NT2/D1 (cell line): Measurements from ENCODE around the gene TEDC1.

Source experiments
- DNase-seq: peaks from one replicate; pipeline ENCODE4 v3.0.0-alpha.2; 2011; ENCODE audit warnings: low read depth, low spot score
- H3K27me3 ChIP-seq: 2 replicates; pipeline ENCODE4 v1.6.0; 2011; ENCODE audit warnings: mild to moderate bottlenecking; ENCODE audit not compliant: insufficient read length, insufficient read depth
- H3K36me3 ChIP-seq: 2 replicates; pipeline ENCODE4 v1.6.1; 2011; ENCODE audit warnings: mild to moderate bottlenecking, low read length, mixed read lengths; ENCODE audit not compliant: insufficient read depth, insufficient read length
- H3K4me1 ChIP-seq: 2 replicates; pipeline ENCODE4 v1.5.1; 2011; ENCODE audit not compliant: insufficient read depth, insufficient read length
- H3K4me3 ChIP-seq: 2 replicates; pipeline ENCODE4 v1.5.1; 2011; ENCODE audit warnings: low read depth; ENCODE audit not compliant: insufficient read length
- H3K9ac ChIP-seq: 2 replicates; pipeline ENCODE4 v1.6.0; 2011; ENCODE audit warnings: low read depth; ENCODE audit not compliant: insufficient read length
- H3K9me3 ChIP-seq: 2 replicates; pipeline ENCODE4 v1.5.1; 2011; ENCODE audit warnings: mild to moderate bottlenecking, low read length; ENCODE audit not compliant: insufficient read depth
- SUZ12 ChIP-seq: IDR thresholded peaks from 2 replicates; pipeline ENCODE4 v1.6.1; 2011; ENCODE audit not compliant: insufficient read length, insufficient read depth; ENCODE audit errors: extremely low read depth
- YY1 ChIP-seq: IDR thresholded peaks from 2 replicates; pipeline ENCODE4 v1.6.1; 2011; ENCODE audit not compliant: insufficient read length, insufficient read depth
- ZNF274 ChIP-seq: IDR thresholded peaks from 2 replicates; pipeline ENCODE4 v1.6.1; 2011; ENCODE audit warnings: mild to moderate bottlenecking, low read depth, low read length

Gene TEDC1, protein sequence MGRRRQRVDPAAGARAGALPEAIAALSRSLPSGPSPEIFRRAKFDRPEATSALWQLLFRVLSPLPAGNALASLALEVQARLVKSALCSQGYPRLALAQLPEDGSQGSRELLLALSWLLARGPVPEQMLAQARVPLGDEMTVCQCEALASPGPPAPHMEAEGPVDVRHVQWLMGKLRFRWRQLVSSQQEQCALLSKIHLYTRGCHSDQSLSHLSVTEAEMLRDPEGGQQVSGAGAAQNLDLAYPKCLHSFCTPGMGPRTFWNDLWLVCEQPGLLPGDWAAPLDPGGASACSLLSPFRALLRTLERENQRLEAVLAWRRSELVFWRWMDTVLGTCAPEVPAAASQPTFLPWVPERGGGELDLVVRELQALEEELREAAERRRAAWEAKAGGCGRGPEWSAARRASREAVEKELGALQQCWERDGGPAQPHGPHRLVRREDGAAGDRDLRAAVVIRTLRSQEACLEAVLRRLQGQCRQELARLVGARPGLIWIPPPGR

DNA sequence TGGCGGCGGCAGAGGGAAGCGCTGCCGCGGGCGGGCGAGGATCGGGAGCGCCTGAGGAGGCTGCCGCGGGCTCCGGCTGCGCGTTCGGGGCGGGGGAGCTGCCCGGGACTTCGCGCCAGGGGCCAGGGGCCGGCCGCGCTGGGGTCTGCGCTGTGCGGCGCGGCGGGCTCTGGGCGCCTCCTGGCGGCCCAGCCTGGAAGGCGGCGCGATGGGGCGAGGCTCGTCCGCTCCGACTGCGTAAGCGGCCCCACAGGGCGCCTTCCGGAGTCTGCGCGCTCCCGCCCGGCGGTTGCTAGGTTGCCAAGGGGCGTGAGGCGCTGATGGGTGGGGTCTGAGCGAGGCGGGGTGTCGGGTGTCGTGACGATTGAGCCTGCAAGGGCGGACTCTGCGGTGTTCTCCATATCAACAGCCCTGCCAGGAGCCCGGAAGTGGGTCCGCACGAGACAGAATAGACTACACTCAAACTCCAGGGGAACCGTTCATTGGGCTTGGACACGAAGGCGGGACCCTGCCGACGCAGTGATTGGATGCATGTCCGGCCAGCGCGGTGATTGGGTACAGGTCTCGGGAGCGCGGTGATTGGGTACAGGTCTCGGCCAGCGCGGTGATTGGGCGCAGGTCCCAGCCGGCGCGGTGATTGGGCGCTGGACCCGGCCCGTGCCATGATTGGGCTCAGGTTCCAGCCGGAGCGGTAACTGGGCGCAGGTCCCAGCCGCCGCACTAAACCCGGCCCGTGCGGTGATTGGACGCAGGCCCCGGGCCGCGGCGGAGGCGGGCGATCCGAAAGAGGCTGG, at the start of gene TEDC1:
TSS of gene TEDC1 (plus strand) at position 675 of the 794 bp plus-strand sequence. CDS start 130 bp downstream, outside the sequence.
- DNase-seq: peak; percentile 97
- Histone ChIP-seq H3K9ac (peak within 1 kb of the TSS; percentile 92), H3K4me3 (peak within 1 kb of the TSS; percentile 86), H3K4me1 (peaks cover 26% of the 10 kb centered on the region), H3K9me3 (no peaks in the 10 kb centered on the region), H3K36me3 (peaks cover 38% of the 10 kb centered on the region), H3K27me3 (peaks cover 9% of the 10 kb centered on the region)
- TF ChIP-seq SUZ12: no peak
- TF ChIP-seq YY1: no peak
- no peak for TF ChIP-seq ZNF274

DNA sequence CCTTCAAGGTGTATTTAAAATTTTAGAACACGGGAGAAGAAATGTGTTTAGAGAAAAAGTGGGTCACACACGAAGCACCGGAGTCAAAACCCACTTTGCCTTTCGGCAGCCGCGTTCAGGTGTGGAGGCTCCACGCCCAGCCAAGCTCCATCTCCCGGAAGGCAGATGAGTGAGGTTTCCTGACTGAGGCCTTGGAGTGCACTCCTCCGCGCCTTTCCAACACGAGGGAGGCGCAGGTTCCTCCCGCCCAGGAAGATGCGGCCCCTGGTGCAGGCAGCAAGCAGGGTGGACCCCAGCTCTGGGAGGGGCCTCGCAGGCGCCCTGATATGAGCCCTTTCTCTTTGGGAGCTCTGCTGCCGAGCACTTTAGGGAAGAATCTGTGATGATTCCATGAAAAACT, 48.9 kb upstream of the TEDC1 start:
- Histone ChIP-seq H3K9me3 (no peaks in the 10 kb centered on the region), H3K4me3 (no peak overlapping the region), H3K4me1 (peaks cover 3% of the 10 kb centered on the region), H3K27me3 (no peaks in the 10 kb centered on the region), H3K9ac (no peak overlapping the region), H3K36me3 (peaks cover 76% of the 10 kb centered on the region)
- TF ChIP-seq SUZ12: no peak
- no peak for TF ChIP-seq ZNF274
- TF ChIP-seq YY1: no peak
- no peak for DNase-seq

DNA sequence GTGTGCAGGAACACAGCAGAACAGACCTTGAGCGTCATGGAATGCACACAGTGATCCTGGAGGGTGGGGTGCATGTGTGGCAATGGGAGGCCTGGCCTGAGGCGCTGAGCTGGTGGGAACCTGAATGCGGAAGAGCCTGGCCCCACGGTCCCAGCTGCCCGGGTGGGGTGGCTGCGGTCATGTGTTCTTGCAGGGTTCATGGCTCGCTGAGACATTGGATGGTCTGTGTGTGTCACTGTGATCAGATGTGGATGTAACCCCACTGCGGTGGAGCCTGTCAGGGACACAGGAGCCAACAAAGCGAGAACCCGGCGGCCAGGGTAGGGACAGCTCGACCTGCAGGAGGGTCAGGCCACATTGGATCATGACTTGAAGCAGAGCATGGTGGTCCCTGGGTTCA, 48.2 kb upstream of the TEDC1 start:
- no peak for TF ChIP-seq ZNF274
- no peak for TF ChIP-seq YY1
- no peak for TF ChIP-seq SUZ12
- peaks cover 71% of the 10 kb centered on the region for H3K36me3 ChIP-seq
- no peak overlapping the region for H3K9ac ChIP-seq
- DNase-seq: no peak
- H3K4me1 ChIP-seq: peaks cover 6% of the 10 kb centered on the region
- no peaks in the 10 kb centered on the region for H3K9me3 ChIP-seq
- H3K4me3 ChIP-seq: no peak overlapping the region
- no peaks in the 10 kb centered on the region for H3K27me3 ChIP-seq

DNA sequence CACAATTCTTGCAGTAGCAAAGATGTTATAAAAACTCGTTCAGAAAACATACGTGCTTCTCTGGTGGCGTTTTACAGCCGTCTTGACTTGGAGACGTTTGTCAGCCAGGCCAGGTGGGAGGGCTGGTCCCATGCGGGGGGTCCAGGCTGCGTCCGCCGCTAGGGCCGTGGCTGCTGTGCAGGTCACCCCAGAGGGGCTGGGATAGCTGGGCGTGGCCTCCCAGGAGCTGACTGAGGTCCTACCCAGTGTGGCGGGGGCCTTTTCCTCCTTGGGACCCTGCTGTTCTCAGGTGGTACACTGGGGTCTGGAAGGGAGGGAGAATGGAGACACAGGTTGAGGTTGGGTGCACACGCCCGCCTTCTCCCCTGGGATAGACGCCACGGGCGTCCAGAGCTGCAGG, 46.2 kb upstream of the TEDC1 start:
- H3K36me3 ChIP-seq: peaks cover 67% of the 10 kb centered on the region
- no peak overlapping the region for H3K4me3 ChIP-seq
- H3K9me3 ChIP-seq: no peaks in the 10 kb centered on the region
- TF ChIP-seq ZNF274 (no peak), YY1 (no peak)
- peaks cover 7% of the 10 kb centered on the region for H3K4me1 ChIP-seq
- no peak overlapping the region for H3K9ac ChIP-seq
- H3K27me3 ChIP-seq: no peaks in the 10 kb centered on the region
- no peak for DNase-seq

DNA sequence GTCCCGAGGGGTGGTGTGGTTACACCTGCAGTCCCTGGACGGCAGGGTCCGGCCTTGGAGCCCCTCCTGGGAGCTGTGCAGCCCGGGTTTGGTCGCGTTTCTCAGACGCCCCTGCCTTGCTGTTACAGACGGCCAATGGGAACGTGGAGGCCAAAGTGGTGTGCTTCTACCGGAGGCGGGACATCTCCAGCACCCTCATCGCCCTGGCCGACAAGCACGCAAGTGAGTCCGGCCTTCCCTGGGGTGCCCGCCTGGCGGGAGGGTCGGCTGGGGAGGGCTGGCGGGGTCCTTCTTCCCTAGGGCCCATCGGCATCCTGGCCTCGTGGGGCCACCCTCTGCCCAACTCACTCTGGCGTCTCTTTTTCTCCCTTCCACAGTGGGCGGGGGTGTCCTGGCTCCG, 45.8 kb upstream of the TEDC1 start:
- no peak for DNase-seq
- Histone ChIP-seq H3K27me3 (no peaks in the 10 kb centered on the region), H3K36me3 (peaks cover 67% of the 10 kb centered on the region), H3K9me3 (no peaks in the 10 kb centered on the region), H3K4me3 (no peak overlapping the region), H3K9ac (no peak overlapping the region), H3K4me1 (peaks cover 7% of the 10 kb centered on the region)
- TF ChIP-seq ZNF274: no peak
- TF ChIP-seq YY1: no peak
- no peak for TF ChIP-seq SUZ12

DNA sequence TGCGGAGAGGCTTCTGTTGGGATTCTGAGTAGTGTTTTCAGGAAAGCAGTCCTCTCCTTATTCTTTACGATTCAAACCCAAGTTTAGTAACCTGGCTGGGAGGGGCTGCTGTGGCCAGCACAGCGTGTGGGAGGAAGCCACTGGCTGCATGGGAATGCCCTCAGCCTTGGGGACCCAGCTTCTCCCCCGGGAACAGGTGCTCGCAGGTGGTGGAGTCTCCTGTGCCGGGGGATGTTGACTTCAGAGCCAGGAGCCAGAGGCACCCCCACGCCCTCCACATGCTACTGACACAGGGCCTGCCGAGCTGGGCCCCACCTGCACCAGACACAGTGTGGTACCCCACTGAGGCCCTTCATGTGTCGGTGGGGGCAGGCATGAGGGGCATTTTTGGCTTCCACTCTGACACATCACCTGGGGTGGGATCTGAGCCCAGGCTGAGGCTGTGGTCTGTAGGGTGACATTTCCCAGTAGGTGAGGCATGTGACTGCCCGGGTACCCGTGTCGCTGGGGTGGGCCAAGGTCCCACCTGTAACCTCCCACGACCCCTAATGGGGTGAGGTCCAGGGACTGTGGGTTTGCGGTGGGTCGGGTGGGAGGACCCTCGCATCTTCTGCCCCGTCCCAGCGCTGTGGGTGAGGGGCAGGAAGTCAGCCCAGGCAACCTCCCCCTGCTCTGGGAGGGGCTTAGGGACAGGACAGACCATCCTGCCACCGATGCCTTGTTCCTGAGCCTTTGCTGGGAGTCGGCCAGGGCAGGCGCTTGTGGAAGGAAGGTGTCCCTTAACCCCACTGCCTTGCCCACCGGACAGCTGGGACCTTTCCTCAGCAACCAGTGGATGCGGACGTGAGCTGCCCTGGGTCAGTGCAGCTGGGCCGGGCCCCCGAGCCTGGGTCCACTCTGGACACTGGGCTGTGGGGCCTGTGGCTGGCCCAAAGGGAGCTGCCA, 44.9 kb upstream of the TEDC1 start:
- Histone ChIP-seq H3K36me3 (peaks cover 67% of the 10 kb centered on the region), H3K4me3 (no peak overlapping the region), H3K27me3 (no peaks in the 10 kb centered on the region), H3K9me3 (no peaks in the 10 kb centered on the region), H3K4me1 (peaks cover 7% of the 10 kb centered on the region), H3K9ac (no peak overlapping the region)
- no peak for DNase-seq
- TF ChIP-seq ZNF274: no peak
- TF ChIP-seq SUZ12: no peak
- TF ChIP-seq YY1: no peak
